ENCODE measurements around the gene C2CD4C.
"Not testable (repeated sequence)": the region's sequence is repeated elsewhere in the genome, so short reads cannot be mapped to it uniquely, and the experiment has no call there.

C2CD4C gene

GRCh38 chr19:413756-414420 is 4.9 kb upstream of the C2CD4C start:
- no peak for DNase-seq

- DNase-seq = peak; percentile 20
Measured at GRCh38 chr19:412356-413355, 3.7 kb upstream of the C2CD4C start.

GRCh38 chr19:411723-412355 is 2.9 kb upstream of the C2CD4C start:
- no peak for DNase-seq

- DNase-seq = not testable (repeated sequence)
Measured at GRCh38 chr19:411121-411722, 2.3 kb upstream of the C2CD4C start.

GRCh38 chr19:410243-410781 is 1.4 kb upstream of the C2CD4C start:
- DNase-seq = no peak

GRCh38 chr19:409516-410242 is 732 bp upstream of the C2CD4C start:
- DNase-seq = no peak

GRCh38 chr19:408441-408901 is 476 bp downstream of the C2CD4C start:
- no peak for DNase-seq

- no peak for DNase-seq
Measured at GRCh38 chr19:407511-408440, 1.2 kb downstream of the C2CD4C start.

GRCh38 chr19:406971-407510 is 1.9 kb downstream of the C2CD4C start:
- no peak for DNase-seq

- DNase-seq = no peak
Measured at GRCh38 chr19:406135-406781, 2.7 kb downstream of the C2CD4C start.

- DNase-seq = no peak
Measured at GRCh38 chr19:405121-405965, 3.6 kb downstream of the C2CD4C start.

GRCh38 chr19:403221-404027 is 5.5 kb downstream of the C2CD4C start:
- peak; percentile 65 for DNase-seq

GRCh38 chr19:402786-403185 is 6.2 kb downstream of the C2CD4C start:
- DNase-seq = no peak

GRCh38 chr19:401866-402511 is 7.0 kb downstream of the C2CD4C start:
- DNase-seq = no peak

- DNase-seq = no peak
Measured at GRCh38 chr19:400976-401865, 7.7 kb downstream of the C2CD4C start.

GRCh38 chr19:399370-399769 is 9.6 kb downstream of the C2CD4C start:
- no peak for DNase-seq

GRCh38 chr19:398719-399118 is 10.2 kb downstream of the C2CD4C start:
- no peak for DNase-seq

Measured in DMS153 (cell line).